Muscle of leg (tissue), 16 donors: ENCODE results near the gene SNAP91. TPM values are rescaled to one million over a fixed set of nuclear protein-coding genes. Genes with fewer than 3 reads are reported as not detected.
"Not testable (repeated sequence)": the region's sequence is repeated elsewhere in the genome, so short reads cannot be mapped to it uniquely, and the experiment has no call there.

Experiments
- DNase-seq: peaks from one replicate; pipeline ENCODE4 v3.0.0; 2013
- H3K27ac ChIP-seq: one replicate; pipeline ENCODE4 v1.5.1; 2013; ENCODE audit warnings: mild to moderate bottlenecking, low read length, control low read depth
- H3K27me3 ChIP-seq: one replicate; pipeline ENCODE4 v1.6.1; 2013; ENCODE audit warnings: low read length; ENCODE audit not compliant: control insufficient read depth, insufficient read depth
- H3K36me3 ChIP-seq: one replicate; pipeline ENCODE4 v1.6.1; 2013; ENCODE audit warnings: low read length; ENCODE audit not compliant: control insufficient read depth, insufficient read depth
- H3K4me1 ChIP-seq: one replicate; pipeline ENCODE4 v1.6.1; 2013; ENCODE audit warnings: low read length; ENCODE audit not compliant: control insufficient read depth, insufficient read depth
- H3K4me3 ChIP-seq: one replicate; pipeline ENCODE4 v1.5.1; 2013; ENCODE audit warnings: low read length, control low read depth
- H3K9me3 ChIP-seq: replicated peaks from 2 replicates; pipeline ENCODE4 v1.6.1; 2013; ENCODE audit warnings: low read depth, low read length; ENCODE audit not compliant: control insufficient read depth
- WGBS: methylation state at CpG from one replicate; pipeline ENCODE4 v1.1.5; 2013; ENCODE audit warnings: missing lambda C conversion rate; ENCODE audit not compliant: insufficient coverage; 5-methylcytosine and 5-hydroxymethylcytosine counted together
- long read RNA-seq, 11 donors: transcript quantifications; one replicate each; lab custom pipeline, GENCODE V29; 2026
- polyA plus RNA-seq, 8 donors: library from polyadenylated mRNA; unstranded; fragments of 120-200 nt; gene quantifications; one replicate each; pipeline versions ENCODE4 v1.2.1 to v1.2.3, GENCODE V29; 2013; ENCODE audit warnings: inconsistent platforms in 1 of 8, low replicate concordance in 1 of 8; ENCODE audit not compliant: insufficient read length in 8 of 8, insufficient read depth in 1 of 8
- total RNA-seq: library from RNA; stranded (reverse); fragments of 120-200 nt; gene quantifications from one replicate; pipeline ENCODE4 v1.2.4, GENCODE V29; 2013

The SNAP91 gene, protein sequence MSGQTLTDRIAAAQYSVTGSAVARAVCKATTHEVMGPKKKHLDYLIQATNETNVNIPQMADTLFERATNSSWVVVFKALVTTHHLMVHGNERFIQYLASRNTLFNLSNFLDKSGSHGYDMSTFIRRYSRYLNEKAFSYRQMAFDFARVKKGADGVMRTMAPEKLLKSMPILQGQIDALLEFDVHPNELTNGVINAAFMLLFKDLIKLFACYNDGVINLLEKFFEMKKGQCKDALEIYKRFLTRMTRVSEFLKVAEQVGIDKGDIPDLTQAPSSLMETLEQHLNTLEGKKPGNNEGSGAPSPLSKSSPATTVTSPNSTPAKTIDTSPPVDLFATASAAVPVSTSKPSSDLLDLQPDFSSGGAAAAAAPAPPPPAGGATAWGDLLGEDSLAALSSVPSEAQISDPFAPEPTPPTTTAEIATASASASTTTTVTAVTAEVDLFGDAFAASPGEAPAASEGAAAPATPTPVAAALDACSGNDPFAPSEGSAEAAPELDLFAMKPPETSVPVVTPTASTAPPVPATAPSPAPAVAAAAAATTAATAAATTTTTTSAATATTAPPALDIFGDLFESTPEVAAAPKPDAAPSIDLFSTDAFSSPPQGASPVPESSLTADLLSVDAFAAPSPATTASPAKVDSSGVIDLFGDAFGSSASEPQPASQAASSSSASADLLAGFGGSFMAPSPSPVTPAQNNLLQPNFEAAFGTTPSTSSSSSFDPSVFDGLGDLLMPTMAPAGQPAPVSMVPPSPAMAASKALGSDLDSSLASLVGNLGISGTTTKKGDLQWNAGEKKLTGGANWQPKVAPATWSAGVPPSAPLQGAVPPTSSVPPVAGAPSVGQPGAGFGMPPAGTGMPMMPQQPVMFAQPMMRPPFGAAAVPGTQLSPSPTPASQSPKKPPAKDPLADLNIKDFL
- 2.3 TPM for total RNA-seq
- polyA plus RNA-seq: 1 to 10 TPM in 7 of 8 donors, under 1 TPM in 1; 0.92 to 2.0 (median 1.5) TPM
- long read RNA-seq, donor 1: 0 reads
- long read RNA-seq, donor 2: 0 reads
- long read RNA-seq, donor 3: 0 reads
- long read RNA-seq, donor 4: 0 reads
- long read RNA-seq, donor 5: 0 reads
- long read RNA-seq, donor 6: 0 reads
- long read RNA-seq, donor 7: 0 reads
- long read RNA-seq, donor 8, partial matches to known transcripts: 0 of 1 reads
- long read RNA-seq, donor 8, other reads (novel, unspliced or antisense): 0 of 1 reads
- long read RNA-seq, donor 9: 0 reads
- long read RNA-seq, donor 10: 0 reads
- long read RNA-seq, donor 11: 0 reads

DNA sequence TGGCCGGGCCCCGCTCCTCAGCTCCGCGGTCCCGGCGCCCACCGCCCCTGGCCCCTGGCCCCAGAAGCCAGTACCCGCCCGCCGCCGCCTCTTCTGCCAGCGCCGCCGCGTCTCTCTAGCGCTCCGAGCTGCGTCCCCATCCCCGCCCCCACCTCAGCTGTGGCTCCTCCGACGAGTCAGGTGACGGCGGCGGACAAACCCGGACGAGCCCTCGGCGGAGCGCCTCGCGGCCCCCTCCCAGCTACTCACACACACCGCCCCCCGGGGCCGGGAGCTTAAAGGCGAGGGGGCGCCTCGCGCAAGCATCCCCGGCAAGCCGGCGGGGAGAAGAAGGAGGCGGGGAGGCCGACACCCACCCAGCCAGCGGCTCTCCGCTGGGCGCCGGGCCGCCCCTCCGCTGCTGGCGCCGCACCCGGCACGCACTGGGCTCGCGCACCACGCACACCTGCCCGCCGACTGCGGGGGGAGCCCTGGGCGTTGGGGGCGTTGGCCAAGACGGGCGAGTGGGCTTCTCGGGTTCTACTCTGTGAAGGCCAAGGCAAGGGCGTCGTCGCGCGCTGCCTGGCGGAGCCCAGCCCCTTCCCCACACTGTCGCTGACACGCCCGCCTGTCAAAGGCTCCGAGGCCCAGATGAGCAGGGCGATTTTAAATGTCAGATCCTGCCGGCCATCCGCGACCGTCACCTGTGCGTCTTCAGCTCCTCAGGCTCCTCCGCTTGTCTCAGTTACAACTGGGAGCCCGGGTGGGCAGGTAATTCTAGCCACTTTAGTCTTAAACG lies at the start of gene SNAP91:
Gene SNAP91 (minus strand): TSS at position 132 of the 778 bp plus-strand sequence. CDS start 1,174 bp downstream, outside the sequence.
- WGBS: under 1% methylated on average over 69 of the region's 83 CpGs
- DNase-seq: peak; percentile 69
- peaks cover 31% of the 10 kb centered on the region for H3K27me3 ChIP-seq

DNA sequence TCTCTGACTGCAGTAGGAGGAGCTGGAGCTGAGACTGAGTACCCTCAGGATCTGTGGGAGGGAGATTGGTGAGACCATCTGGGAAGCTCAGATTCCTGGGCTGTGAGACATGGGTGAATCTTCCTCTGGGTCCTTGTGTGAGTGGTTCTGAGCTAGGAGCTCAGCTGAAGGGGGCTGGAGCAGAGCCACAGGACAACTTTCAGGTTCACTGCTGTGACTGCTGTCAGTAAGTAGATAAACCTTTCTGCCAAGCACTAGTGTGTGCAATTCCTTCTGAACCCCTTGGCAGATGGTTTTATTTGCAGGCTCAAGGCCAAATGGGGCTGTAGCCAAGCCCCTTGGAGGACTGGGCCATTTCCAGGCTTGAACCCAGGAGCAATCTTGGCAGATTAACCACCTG lies 49.6 kb upstream of the SNAP91 start:
- H3K27ac ChIP-seq: no peak overlapping the region
- H3K4me1 ChIP-seq: no peaks in the 10 kb centered on the region
- no peak overlapping the region for H3K4me3 ChIP-seq
- no peaks in the 10 kb centered on the region for H3K36me3 ChIP-seq
- no peaks in the 10 kb centered on the region for H3K27me3 ChIP-seq
- H3K9me3 ChIP-seq: peaks cover 7% of the 10 kb centered on the region
- no peak for DNase-seq

More for the DNA sequence above, at the start of gene SNAP91:
- Histone ChIP-seq H3K9me3 (no peaks in the 10 kb centered on the region), H3K27ac (no peak within 1 kb of the TSS), H3K4me3 (peak within 1 kb of the TSS; percentile 47), H3K4me1 (peaks cover 9% of the 10 kb centered on the region), H3K36me3 (no peaks in the 10 kb centered on the region)

DNA sequence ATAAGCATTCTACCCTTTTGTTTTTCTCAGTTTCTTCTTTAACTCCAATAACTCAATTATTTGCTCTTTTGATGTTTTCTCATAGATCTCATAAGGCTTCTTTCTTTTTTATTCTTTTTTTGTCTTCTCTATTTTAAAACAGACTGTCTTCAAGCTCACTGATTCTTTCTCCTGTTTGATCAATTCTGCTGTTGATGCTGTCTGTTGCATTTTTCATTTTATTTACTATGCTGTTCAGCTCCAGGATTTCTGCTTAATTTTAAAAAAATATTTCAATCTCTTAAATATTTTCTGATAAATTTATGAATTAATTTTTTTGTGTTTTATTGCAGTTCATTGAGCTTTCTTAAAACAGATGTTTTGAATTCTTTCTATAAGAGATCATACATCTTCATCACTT lies 48.1 kb upstream of the SNAP91 start:
- no peaks in the 10 kb centered on the region for H3K27me3 ChIP-seq

DNA sequence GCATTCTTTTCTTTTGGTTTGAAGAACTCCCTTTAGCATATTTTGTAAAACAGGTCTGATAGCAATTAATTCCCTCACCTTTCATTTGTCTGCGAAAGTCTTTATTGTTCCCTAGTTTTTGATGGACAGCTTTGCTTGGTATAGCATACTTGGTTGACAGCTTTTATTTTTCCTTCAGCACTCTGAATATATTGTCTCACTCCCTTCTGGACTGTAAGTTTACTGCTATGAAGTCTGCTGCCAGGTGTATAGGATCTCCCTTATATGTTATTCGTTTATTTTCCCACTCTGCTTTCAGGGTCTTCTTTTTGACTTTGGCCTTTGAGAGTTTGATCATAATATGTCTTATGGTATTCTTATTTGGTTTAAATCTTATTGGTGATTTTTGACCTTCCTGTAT lies 47.7 kb upstream of the SNAP91 start:
- DNase-seq: no peak

More for the DNA sequence above, 48.1 kb upstream of the SNAP91 start:
- DNase-seq: no peak
- Histone ChIP-seq H3K4me3 (no peak overlapping the region), H3K27ac (no peak overlapping the region), H3K36me3 (no peaks in the 10 kb centered on the region), H3K4me1 (no peaks in the 10 kb centered on the region), H3K9me3 (peaks cover 7% of the 10 kb centered on the region)

DNA sequence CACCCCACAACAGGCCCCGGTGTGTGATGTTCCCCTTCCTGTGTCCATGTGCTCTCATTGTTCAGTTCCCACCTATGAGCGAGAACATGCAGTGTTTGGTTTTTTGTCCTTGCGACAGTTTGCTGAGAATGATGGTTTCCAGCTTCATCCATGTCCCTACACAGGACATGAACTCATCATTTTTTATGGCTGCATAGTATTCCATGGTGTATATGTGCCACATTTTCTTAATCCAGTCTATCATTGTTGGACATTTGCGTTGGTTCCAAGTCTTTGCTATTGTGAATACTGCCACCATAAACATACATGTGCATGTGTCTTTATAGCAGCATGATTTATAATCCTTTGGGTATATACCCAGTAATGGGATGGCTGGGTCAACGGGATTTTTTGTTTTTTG lies 43.5 kb upstream of the SNAP91 start:
- H3K27ac ChIP-seq, H3K4me1 ChIP-seq, H3K27me3 ChIP-seq, DNase-seq, H3K36me3 ChIP-seq, H3K9me3 ChIP-seq, H3K4me3 ChIP-seq: not testable (repeated sequence)
- no CpG with 5 or more reads among the region's 5 CpGs for WGBS

More for the DNA sequence above, 47.7 kb upstream of the SNAP91 start:
- Histone ChIP-seq H3K9me3 (peaks cover 7% of the 10 kb centered on the region), H3K4me1 (no peaks in the 10 kb centered on the region), H3K36me3 (no peaks in the 10 kb centered on the region), H3K27ac (no peak overlapping the region), H3K27me3 (no peaks in the 10 kb centered on the region), H3K4me3 (no peak overlapping the region)
- no CpG with 5 or more reads among the region's 2 CpGs for WGBS

DNA sequence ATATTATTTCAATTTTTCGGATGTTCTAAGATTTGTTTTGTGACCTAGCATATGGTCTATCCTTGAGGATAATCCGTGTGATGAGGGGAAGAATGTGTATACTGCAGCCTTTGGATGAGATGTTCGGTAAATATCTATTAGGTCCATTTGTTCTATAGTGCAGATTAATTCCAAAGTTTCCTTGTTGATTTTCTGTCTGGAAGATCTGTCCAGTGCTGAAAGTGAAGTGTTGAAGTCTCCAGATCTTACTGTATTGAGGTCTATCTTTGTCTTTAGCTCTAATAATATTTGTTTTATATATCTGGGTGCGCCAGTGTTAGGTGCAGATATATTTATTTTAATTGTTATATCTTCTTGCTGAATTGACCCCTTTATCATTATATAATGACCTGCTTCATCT lies 32.2 kb upstream of the SNAP91 start:
- Histone ChIP-seq H3K4me1 (no peaks in the 10 kb centered on the region), H3K27me3 (no peaks in the 10 kb centered on the region), H3K27ac (no peak overlapping the region), H3K9me3 (no peaks in the 10 kb centered on the region), H3K4me3 (no peak overlapping the region), H3K36me3 (no peaks in the 10 kb centered on the region)
- no peak for DNase-seq
- 39% methylated on average over 2 of the region's 4 CpGs for WGBS

DNA sequence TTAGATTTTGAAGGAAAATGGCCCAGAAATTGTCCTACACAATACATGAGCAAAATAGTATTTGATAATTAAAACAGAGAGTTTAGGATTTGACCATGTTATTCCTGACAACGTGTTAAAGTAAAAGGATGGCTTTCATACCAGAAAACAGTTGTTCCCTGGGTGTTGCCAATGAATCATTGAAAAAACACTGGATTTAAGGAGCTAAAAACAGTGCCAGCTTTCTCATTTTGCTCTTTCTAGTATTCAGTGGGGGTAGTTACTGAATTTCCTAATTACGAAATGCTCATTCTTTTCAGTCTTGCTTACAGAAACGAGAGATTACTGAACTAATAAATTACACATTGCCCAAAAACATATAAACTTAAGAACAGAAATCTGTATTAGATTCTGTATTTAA lies 26.6 kb upstream of the SNAP91 start:
- no peaks in the 10 kb centered on the region for H3K4me1 ChIP-seq
- H3K9me3 ChIP-seq: no peaks in the 10 kb centered on the region
- H3K4me3 ChIP-seq: no peak overlapping the region
- peak; percentile 3 for DNase-seq
- no peak overlapping the region for H3K27ac ChIP-seq
- H3K36me3 ChIP-seq: no peaks in the 10 kb centered on the region
- no peaks in the 10 kb centered on the region for H3K27me3 ChIP-seq
- WGBS: no CpG with 5 or more reads among the region's 3 CpGs

DNA sequence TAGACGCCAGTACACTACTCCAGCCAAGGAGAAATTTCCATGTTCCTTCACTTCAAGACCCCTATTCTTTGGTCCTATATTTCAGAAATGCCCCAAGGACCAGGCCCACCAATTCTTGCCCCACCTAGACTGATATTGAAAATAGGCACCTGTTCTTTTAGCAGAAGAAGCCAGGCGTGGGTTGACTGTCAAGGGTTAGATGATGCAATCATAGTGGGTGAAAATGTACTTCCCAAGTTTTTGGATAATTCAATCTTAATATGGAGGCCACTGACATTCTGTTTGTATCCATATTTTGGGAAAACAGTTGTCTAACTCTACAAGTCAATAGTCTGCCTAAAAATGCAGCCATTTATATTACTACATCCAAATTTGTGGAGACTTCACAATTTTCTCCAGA lies 21.0 kb upstream of the SNAP91 start:
- Histone ChIP-seq H3K27ac (no peak overlapping the region), H3K4me1 (no peaks in the 10 kb centered on the region), H3K27me3 (no peaks in the 10 kb centered on the region), H3K4me3 (no peak overlapping the region), H3K36me3 (no peaks in the 10 kb centered on the region), H3K9me3 (no peaks in the 10 kb centered on the region)
- 100% methylated on average over 1 of the region's 2 CpGs for WGBS
- DNase-seq: no peak

DNA sequence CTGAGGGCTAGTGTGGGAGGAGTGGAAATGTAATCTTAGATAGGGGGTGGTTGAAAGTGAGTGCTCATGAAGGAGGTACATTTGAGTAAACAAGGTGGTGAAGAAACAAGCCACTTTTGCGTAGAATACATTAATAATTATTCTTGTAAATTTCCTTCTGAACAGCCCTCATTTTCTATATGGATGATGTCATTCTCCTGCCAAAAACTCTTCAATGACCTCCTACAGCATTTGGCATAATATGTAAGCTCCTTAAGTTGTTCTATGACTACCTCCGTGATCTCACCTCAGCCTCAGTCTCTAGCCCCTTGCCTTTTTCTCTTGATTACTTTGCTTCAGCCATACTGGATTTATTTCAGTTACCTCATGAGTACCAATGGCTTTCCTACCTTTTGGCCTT lies 14.0 kb upstream of the SNAP91 start:
- Histone ChIP-seq H3K9me3 (no peaks in the 10 kb centered on the region), H3K27me3 (no peaks in the 10 kb centered on the region), H3K4me3 (no peak overlapping the region), H3K4me1 (no peaks in the 10 kb centered on the region), H3K27ac (no peak overlapping the region), H3K36me3 (no peaks in the 10 kb centered on the region)
- no peak for DNase-seq
- 89% methylated on average over 1 of the region's 2 CpGs for WGBS
